GM21619 (cell line): ENCODE measurements around the gene PTPRR.
"Not testable (repeated sequence)": the region's sequence is repeated elsewhere in the genome, so short reads cannot be mapped to it uniquely, and the experiment has no call there.

ENCODE experiments used
- ATAC-seq: cut with Tn5 transposase; IDR thresholded peaks from one replicate; pipeline ENCODE4 v1.9.1; 2021; ENCODE audit not compliant: unreplicated experiment

Gene PTPRR

DNA sequence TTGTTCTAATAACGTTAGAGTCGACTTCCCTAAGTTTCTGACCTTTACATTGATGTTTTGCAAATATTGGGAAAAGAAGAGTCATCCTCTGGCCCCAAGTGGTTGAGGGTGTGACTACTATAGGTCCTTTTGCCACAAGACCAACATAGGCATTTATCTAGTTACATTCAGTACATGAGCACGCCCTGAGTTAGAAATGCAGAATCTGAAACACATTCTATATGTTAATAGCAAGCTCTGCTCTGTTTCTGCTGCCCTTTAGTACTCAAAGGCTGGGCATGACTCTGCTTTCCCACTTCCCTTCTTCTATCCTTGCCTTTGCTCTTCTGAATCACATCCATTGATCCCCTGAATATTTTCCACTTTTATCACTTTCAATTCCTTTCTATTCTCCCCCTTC is 168.2 kb downstream of the PTPRR start:
- ATAC-seq, result no peak

DNA sequence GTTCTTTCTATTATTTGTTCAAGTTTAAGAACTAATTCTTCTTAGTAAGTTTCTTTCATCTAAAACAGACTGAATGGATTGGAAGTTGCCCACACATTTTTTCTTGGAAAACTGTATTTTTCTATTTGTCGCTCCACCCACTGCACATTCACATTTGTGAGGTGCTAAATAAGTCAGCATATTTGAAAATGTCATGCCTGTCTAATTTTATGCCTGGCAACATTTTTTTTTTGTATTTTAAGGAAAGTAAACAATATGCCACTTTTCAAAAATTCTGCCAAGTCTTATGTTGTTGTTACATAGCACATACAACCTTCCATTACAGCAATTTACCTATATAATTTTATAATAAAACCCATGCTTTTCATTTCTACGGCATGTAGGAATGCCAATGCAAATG is 170.6 kb downstream of the PTPRR start:
- ATAC-seq, result no peak

- no peak for ATAC-seq
Measured at GRCh38 chr12:70748809-70749208, 171.7 kb downstream of the PTPRR start.

- ATAC-seq, result no peak
Measured at GRCh38 chr12:70747445-70748260, 172.9 kb downstream of the PTPRR start.

- ATAC-seq, result no peak
Measured at GRCh38 chr12:70745048-70745447, 175.5 kb downstream of the PTPRR start.

GRCh38 chr12:70744178-70744577 is 176.4 kb downstream of the PTPRR start:
- no peak for ATAC-seq

- no peak for ATAC-seq
Measured at GRCh38 chr12:70741256-70741655, 179.3 kb downstream of the PTPRR start.

- no peak for ATAC-seq
Measured at GRCh38 chr12:70739756-70740155, 180.8 kb downstream of the PTPRR start.

DNA sequence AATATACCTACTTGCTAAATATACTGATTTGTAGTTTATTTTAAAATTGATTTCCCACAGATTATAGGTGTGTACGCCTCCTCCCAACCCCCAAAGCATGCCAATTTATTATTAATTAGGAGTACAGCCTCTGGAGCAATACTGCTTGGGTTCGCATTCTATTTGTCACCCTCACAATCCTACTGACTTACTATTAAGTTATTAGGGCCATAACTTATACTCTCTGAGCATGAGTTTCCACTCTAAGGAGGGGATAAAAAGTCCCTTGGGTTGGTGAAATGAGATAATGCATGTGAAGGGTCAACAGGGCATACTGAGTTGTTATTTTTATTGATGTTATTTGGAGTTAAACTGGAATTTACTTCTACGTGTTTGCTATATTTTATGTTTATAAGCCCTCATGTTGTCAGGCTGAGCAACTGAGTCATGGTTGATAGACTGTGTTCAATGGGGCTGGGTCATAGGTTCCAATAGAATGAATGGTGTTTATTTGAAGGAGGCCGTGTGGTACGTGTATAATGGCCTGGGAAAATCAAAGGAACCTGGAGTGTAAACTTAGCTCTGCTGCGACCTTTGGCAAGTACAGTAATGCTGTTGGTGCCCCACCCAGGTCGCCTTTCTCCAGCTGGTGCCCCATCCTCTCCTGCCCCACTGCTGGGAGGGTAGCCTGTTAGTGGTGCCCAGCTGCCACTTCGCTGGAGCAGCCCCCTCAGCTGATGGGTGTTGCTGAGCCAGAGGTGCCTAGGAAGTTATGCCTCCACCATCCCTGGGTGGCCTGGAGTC is 184.0 kb downstream of the PTPRR start:
- ATAC-seq, result no peak

- not testable (repeated sequence) for ATAC-seq
Measured at GRCh38 chr12:70735197-70735596, 185.3 kb downstream of the PTPRR start.

DNA sequence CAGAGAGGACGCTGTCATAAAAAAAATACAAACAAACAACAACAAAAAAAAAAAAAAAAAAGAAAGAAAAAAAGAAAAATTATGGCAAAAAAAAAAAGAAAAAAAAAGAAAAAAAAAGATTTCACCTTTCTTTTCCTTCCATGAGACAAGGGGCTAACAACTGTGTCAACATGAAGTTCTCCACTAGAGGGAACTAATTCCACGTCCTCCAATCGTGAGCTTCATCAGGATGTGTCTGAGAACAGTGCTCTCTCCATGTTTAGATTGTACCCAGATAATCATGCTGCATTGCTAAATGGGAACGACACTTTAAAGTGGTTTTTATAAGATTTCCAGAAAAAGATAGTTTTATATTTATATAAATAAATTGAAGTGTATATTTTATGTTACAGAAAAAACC is 187.2 kb downstream of the PTPRR start:
- peak; percentile 91 for ATAC-seq

- no peak for ATAC-seq
Measured at GRCh38 chr12:70732287-70732686, 188.3 kb downstream of the PTPRR start.

DNA sequence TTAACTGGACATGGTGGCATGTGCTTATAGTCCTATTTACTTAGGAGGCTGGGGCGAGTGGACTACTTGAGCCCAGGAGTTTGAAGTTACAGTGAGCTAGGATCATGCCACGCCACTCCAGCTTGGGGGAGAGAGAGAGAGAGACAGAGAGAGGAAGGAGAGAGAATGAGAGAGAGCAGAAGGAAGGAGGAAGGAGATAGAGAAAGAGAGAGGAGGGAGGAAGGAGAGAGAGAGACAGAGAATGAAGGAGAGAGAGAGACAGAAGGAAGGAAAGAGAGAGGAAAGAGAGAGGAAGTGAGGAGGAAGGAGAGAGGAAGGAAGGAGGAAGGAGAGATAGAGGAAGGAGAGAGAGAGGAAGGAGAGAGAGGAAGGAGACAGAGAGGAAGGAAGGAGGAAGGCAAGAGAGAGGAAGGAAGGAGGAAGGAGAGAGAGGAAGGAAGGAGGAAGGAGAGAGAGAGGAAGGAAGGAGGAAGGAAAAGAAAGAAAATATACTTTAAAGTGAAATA is 189.8 kb downstream of the PTPRR start:
- no peak for ATAC-seq

DNA sequence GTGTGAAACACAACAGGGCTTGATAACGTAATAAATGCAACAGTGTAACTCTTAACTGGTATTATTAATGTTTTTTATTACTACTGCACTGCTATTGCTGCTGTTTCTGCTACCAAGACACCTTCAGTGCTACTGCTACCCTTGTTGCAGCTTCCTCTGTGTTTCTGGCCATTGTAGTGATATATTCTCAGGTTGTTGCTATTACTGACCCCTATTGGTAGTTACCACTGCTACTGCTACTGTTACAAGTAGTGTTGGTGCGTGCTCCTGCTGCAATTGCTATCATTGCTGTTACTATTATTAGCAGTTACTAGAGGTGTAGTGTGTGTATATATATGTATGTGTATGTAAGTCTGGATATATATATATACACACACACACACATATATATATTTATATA is 196.1 kb downstream of the PTPRR start:
- peak; percentile 49 for ATAC-seq

DNA sequence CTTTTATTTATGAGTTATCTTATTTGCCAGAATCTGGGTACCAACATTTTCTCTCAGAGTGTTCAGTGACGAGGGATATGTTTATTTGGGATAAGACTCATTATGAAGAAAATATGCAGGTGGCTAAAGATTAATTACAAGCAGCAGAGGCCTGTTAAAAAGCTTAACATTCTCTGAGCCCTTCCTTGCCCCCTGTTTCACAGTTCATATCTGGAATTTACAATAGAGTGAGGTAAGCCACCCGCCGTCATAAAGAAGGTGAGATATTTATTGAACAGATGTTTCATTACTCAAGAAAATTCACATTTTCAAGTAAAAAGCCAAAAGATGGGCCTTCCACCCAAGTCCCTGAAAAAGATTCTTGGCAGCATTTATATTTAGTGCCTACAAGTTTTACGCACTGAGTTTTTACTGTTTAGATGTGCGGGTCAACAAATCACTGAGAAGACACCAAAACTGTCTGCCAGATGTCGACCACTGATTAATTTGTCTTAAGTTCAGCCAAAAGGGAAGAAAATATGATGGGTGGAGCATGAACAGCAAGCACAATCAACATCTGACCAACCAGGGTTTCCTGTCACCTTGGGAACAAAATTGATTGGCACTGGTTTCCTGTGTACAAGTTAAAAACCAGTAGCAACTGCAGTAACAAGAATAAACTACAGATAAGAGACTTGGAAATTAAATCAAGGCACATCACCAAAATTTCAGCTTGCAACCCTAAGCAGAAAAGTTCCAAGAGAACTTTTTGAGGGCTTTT is 197.8 kb downstream of the PTPRR start:
- ATAC-seq, result no peak

DNA sequence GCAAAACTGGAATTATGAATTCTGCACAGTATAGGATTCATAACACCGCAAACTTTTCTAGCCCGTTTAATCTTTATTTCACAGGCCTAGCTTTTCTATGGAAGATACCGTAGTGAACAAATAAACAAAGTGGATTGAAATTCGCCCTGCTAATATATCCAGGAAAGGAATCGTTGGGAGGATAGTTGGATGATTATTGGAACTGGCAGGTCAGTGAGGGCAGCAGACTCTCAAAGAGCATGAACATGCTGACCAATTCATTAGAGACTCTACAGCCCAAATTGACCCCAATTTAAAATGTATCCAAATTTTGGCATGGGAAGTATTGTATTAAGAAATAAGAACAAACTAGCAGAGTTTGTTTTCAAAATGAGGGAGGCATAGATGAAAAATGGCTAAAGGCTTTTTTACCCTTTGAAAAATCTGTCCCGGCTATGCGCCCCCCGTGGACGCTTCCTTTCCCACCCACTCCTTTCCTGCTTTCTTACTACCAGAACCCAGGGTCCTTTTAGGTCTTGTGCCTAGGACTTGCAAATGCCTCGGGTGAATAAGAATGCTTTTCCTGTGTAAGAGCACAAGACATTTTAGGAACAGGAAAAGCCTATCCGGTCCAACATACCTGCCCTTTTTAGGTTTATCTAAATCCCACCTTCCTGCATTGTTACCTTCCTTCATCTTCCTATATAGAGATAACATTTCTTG is 198.7 kb downstream of the PTPRR start:
- ATAC-seq, result no peak

DNA sequence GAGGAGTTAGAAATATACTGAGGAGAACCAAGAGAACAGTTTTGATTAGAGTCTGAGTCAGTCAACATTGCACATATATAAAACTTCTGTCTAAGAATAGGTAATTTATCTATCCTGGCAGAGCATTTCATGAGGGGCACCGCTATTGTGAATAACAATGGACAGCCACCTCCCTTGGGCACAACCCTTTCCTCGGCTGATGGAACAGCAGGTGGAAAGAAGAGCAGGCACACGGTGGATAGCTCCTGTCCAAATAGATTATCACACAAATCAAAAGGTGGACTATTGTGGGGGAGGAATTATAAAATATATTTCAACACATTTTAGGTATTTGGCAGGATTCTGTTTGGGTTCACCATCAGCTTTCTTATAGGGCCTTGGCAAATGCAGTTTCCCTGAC is 199.3 kb downstream of the PTPRR start:
- no peak for ATAC-seq

GRCh38 chr12:70719672-70720420 is 200.7 kb downstream of the PTPRR start:
- peak; percentile 61 for ATAC-seq

- no peak for ATAC-seq
Measured at GRCh38 chr12:70719071-70719470, 201.5 kb downstream of the PTPRR start.

DNA sequence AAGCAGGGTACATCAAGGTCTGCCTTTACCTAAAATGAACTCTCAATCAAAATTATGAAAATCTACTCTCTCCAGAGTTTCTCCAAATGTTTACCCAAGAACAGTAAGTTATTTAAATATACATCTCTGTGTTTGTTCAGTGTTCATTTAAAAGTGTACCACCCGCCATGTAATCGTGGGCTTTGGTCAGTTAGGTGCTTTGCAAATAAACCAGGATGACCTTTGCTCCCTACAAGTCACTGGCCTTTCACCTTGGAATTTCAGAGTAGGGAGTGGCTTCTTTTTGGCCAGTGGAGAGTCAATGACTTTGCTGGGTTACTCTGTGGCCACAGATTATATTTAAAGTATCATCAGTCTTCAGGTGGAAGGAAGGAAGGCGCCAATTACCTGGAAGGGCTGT is 208.7 kb downstream of the PTPRR start:
- ATAC-seq, result no peak
